Middle frontal gyrus (tissue), 1 donor: ENCODE results near the gene MAP3K20.
"Not testable (repeated sequence)": the region's sequence is repeated elsewhere in the genome, so short reads cannot be mapped to it uniquely, and the experiment has no call there.

Source experiments
- DNase-seq: peaks from one replicate; pipeline ENCODE4 v3.0.0-alpha.2; 2015; ENCODE audit warnings: low spot score; ENCODE audit errors: extremely low spot score

MAP3K20 gene

DNA sequence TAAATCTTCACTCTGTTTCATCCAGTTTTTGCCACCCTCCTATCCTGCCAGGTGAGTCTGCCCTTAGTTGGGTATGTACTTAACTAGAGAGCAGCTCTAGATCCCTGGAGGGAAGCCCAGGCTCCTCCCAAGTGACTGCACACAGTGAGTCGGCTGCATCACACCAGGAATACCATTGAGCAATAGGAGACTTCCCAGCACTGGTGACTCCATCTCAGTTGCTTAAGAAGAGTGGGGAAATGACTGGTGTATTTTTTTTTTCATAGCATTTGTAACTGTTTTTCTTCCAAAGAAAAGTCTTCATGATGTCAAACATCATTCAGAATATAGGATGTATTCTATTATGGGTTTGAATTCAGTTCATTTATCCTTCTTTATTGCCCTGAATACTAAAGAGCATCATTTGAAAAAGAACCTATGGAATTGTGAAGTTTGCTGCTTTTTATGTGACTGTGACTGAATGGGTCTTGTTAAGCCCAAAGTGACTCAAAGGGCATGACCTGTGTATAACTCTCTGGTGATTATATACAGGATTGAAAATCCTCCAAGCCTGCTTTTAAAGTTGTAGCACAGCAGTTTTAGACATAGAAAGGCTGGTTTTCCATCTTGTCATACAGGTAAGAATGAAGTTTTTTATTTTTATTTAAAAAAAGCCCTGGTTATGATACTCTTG, 84.3 kb downstream of the MAP3K20 start:
- DNase-seq = no peak

- no peak for DNase-seq
Observed at GRCh38 chr2:173160618-173161017, 85.0 kb downstream of the MAP3K20 start.

GRCh38 chr2:173161040-173161439, 85.4 kb downstream of the MAP3K20 start:
- no peak for DNase-seq

GRCh38 chr2:173161507-173161906, 85.9 kb downstream of the MAP3K20 start:
- DNase-seq = no peak

DNA sequence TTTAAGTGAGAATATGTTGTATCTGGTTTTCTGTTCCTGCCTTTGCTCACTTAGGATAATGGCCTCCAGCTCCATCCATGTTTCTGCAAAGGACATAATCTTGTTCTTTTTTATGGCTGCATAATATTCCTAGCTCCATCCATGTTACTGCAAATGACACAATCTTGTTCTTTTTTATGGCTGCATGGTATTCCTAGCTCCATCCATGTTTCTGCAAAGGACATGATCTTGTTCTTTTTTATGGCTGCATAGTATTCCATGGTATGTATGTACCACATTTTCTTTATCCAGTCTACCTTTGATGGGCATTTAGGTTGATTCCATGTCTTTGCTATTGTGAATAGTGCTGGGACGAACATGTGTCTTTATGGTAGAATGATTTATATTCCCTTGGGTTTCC, 87.7 kb downstream of the MAP3K20 start:
- not testable (repeated sequence) for DNase-seq

- no peak for DNase-seq
Observed at GRCh38 chr2:173164396-173164795, 88.8 kb downstream of the MAP3K20 start.

DNA sequence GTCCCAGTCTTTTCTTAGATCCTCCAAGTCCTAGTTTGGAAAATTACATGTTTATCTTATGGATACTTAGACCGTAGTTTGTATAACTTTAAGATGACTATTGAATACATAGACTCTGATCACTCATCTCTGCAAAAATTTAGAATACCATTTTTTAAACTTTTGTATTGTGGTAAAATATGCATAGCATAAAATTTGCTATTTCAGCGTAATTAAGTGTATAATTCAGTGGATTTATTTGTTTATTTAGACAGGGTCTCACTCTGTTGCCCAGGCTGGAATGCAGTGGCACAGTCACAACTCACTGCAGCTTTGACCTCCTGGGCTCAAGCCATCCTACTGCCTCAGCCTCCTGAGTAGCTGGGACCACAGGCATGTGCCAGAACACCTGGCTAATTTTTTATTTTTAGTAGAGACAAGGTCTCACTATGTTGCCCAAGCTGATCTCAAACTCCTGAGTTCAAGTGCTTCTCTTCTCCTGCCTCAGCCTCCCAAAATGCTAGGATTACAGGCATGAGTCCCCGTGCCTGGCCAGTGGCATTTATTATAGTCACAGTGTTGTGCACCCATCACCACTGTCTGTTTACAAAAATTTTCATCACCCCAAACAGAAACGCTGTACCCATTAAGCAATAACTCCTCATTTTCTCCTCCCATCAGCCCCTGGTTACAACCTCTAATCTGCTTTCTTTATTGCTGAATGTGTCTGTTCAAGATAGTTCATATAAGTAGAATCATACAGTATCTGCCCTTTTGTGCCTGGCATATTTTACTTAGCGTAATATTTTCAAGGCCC, 90.0 kb downstream of the MAP3K20 start:
- no peak for DNase-seq

- no peak for DNase-seq
Observed at GRCh38 chr2:173171321-173171720, 95.7 kb downstream of the MAP3K20 start.

GRCh38 chr2:173171924-173172643, 96.4 kb downstream of the MAP3K20 start:
- no peak for DNase-seq

- not testable (repeated sequence) for DNase-seq
Observed at GRCh38 chr2:173174339-173174738, 98.7 kb downstream of the MAP3K20 start.

DNA sequence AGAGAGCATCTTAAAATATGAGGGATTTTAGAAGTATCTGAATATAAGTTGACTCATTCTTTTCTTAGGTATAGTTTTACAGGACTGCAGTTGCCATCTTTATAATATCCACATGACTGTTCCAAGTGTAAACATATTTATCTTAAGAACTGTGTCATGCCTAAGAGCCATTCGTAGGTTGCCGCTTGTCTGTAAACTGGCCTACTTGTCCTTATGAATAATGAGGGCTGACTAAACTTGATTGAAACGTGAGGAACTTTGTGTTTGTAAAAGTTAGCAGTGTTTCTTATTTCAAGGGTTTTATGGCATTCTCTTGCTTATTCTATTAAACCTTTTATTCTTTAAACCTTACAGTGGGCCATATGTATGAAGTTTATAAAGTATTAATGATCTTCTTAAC, 99.6 kb downstream of the MAP3K20 start:
- DNase-seq = no peak

DNA sequence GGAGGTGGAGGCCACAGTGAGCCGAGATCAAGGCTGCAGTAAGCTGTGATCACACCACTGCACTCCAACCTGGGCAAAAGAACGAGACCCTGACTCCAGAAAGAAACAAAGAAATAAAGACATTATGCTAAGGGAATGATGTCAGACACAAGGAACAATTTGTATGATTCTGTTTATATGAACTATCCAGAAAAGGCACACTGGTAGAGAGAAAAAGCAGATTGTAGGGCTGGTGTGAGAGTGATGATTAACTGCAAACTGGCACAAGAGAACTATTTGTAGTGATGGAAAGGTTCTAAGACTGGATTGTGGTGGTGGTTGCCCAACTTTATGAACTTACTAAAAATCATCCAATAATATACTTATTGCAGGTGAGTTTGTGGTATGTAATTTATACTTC, 106.3 kb downstream of the MAP3K20 start:
- no peak for DNase-seq

- no peak for DNase-seq
Observed at GRCh38 chr2:173184031-173185004, 108.7 kb downstream of the MAP3K20 start.

- no peak for DNase-seq
Observed at GRCh38 chr2:173185437-173185836, 109.8 kb downstream of the MAP3K20 start.

GRCh38 chr2:173187941-173188788, 112.5 kb downstream of the MAP3K20 start:
- DNase-seq = peak; percentile 22

DNA sequence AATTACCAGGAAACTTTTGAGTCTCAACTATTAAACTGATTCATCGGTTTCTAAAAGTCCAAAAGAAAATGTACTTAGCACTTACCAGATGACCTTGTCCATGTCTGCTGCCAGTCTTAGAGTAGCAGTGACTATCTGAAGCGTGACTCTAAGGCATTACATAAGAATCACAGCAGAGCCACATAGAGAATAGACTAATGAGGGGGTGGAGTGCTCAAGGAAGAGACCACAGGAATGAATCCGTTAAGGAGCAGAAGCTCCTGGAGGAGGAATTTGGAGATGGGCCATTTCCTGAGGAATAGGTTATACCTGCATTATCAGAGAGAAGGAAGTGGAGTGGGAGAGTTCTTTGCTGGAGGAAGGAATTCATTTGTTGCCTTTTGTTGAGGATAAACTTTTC, 116.0 kb downstream of the MAP3K20 start:
- DNase-seq = no peak

DNA sequence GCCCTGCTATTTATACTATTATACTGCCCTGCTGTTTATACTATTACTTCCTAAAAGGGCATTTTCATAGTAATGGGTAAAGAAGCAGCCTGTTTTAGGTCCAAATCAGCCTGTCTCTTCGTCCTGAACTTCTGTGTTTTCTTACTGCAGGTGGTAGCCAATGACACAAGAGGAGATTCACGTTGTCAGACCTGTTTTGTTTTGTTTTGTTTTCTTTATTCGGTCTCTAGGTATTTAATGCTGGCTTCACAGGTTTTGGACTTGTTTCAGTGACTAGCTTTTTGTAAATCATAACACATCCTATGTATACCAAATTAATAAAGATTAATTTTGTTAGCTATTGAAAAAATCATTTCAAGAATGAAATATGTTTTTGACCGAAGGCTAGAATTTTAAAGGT, 116.4 kb downstream of the MAP3K20 start:
- DNase-seq = no peak

- DNase-seq = no peak
Observed at GRCh38 chr2:173193925-173194324, 118.3 kb downstream of the MAP3K20 start.

GRCh38 chr2:173195100-173195499, 119.5 kb downstream of the MAP3K20 start:
- DNase-seq = no peak

GRCh38 chr2:173196080-173196479, 120.4 kb downstream of the MAP3K20 start:
- no peak for DNase-seq
